ENCODE data around the gene NOS2.

The NOS2 gene

DNA sequence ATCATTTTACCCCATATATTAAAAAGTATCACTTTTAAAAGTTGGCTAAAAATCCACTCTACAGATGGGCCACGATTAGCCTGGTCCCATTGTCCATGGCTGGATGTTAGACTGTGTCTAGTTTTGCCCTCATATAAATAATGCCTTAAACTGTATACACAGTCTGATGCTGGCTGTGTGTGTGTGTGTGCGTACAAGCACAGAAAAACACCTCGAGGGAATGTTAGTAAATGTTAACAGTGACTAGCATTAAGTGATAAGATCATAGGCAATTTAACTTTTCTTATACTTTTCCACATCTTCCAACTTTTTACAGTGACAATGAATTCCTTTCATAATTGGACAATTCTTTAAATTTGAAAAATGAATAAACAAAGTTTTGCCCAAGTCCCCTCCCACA is 8.2 kb downstream of the NOS2 start:
- Histone ChIP-seq H3K4me2 (ENCODE audit: low read length) (no peak overlapping the region), H3K4me3 (ENCODE audit: low read depth, low read length, poor library complexity, severe bottlenecking) (no peak overlapping the region), H3K79me2 (ENCODE audit: insufficient read depth, low read length) (no peaks in the 10 kb centered on the region), H3K36me3 (ENCODE audit: insufficient read depth, low read length) (no peaks in the 10 kb centered on the region), H4K20me1 (ENCODE audit: insufficient read depth, low read length) (no peaks in the 10 kb centered on the region), H3K27me3 (ENCODE audit: insufficient read depth, low read length) (no peaks in the 10 kb centered on the region), H3K27ac (ENCODE audit: low read depth, low read length, poor library complexity, severe bottlenecking) (no peak overlapping the region), H3F3A (ENCODE audit: insufficient read depth, low read length) (no peaks in the 10 kb centered on the region), H2AFZ (ENCODE audit: low read length) (no peak overlapping the region), H3K9ac (ENCODE audit: low read length) (no peak overlapping the region), H3K4me1 (ENCODE audit: insufficient read depth, low read length, severe bottlenecking) (no peaks in the 10 kb centered on the region), H3K9me3 (ENCODE audit: low read length) (no peaks in the 10 kb centered on the region), H3K9me2 (ENCODE audit: low read depth, low read length) (no peaks in the 10 kb centered on the region)
- TF ChIP-seq, protein P1, sequence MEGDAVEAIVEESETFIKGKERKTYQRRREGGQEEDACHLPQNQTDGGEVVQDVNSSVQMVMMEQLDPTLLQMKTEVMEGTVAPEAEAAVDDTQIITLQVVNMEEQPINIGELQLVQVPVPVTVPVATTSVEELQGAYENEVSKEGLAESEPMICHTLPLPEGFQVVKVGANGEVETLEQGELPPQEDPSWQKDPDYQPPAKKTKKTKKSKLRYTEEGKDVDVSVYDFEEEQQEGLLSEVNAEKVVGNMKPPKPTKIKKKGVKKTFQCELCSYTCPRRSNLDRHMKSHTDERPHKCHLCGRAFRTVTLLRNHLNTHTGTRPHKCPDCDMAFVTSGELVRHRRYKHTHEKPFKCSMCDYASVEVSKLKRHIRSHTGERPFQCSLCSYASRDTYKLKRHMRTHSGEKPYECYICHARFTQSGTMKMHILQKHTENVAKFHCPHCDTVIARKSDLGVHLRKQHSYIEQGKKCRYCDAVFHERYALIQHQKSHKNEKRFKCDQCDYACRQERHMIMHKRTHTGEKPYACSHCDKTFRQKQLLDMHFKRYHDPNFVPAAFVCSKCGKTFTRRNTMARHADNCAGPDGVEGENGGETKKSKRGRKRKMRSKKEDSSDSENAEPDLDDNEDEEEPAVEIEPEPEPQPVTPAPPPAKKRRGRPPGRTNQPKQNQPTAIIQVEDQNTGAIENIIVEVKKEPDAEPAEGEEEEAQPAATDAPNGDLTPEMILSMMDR (IDR thresholded peaks at IDR 0.05; ENCODE audit: low read length) = no peak
- TF ChIP-seq EZH2 (IDR thresholded peaks at IDR 0.05; ENCODE audit: borderline replicate concordance, low read length) = no peak

DNA sequence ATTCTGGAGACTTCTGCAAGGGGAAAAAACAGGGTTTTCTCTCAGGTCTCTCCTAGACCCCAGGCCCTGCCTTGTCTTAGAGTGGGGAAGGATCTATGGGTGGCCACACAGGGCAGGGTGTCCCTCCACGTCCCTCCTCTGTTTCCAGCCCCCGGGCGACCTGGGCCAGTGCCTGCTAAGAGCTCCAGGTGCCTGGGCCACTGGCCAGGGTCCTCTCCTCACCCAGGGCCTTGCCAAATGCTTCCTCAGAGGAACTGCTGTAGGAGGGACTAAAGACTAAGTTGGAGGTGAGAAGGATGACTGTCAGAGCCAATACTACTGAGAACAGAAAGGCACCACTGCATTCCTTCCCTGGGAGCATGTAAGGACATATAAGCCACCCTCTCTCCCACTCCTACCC is 11.4 kb downstream of the NOS2 start:
- TF ChIP-seq EZH2 (IDR thresholded peaks at IDR 0.05; ENCODE audit: borderline replicate concordance, low read length) = no peak
- TF ChIP-seq, protein P1 (IDR thresholded peaks at IDR 0.05; ENCODE audit: low read length) = no peak

DNA sequence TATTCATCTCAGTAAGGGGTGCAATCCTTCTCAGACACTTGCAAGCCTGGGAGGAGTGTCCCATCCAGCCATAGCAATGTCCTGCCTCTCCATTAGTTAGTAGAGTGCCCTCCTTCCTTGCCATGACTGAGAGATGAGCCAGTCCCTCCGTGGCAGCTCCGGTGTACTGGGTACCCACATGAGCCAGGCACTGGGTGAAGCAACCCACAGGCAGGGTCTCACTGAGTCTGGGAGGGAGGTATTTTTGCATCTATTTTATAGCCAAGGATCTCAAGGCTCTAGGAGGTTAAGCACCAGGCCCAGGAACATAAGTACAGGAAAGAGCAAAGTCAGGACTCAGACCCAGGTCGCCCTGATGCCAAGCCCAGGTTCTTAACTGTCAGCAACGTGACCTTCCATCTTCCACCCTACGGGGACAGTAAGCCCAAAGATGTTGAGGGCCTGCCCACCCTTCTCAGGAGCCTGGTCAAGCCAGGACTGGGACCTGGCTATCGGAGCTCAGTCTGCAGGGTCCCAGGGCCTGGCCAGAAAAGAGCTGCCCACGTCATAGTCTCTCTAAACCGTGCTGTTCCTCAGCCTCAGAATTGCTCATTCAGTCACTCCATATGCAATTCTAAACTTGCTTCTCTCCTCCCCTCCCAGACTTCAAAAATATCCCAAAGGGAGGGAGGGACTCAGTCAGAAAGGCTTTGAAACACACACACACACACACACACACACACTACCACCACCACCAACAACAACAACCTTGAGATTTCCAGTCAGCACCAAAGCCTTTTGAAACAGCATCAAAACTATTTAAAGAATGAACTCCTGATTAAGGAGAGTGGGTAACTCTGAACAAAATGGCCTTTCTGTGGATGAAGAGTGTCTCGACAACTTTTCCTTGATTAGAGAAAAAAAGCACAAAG is 16.6 kb downstream of the NOS2 start:
- H3K36me3 ChIP-seq (ENCODE audit: insufficient read depth, low read length) = no peaks in the 10 kb centered on the region
- no peaks in the 10 kb centered on the region for H3K27me3 ChIP-seq (ENCODE audit: insufficient read depth, low read length)
- no peaks in the 10 kb centered on the region for H3K4me1 ChIP-seq (ENCODE audit: insufficient read depth, low read length, severe bottlenecking)
- H3K27ac ChIP-seq (ENCODE audit: low read depth, low read length, poor library complexity, severe bottlenecking) = no peak overlapping the region
- H3F3A ChIP-seq (ENCODE audit: insufficient read depth, low read length) = no peaks in the 10 kb centered on the region
- H3K79me2 ChIP-seq (ENCODE audit: insufficient read depth, low read length) = no peaks in the 10 kb centered on the region
- no peaks in the 10 kb centered on the region for H3K9me2 ChIP-seq (ENCODE audit: low read depth, low read length)
- no peak overlapping the region for H2AFZ ChIP-seq (ENCODE audit: low read length)
- no peak overlapping the region for H3K9ac ChIP-seq (ENCODE audit: low read length)
- no peaks in the 10 kb centered on the region for H4K20me1 ChIP-seq (ENCODE audit: insufficient read depth, low read length)
- no peaks in the 10 kb centered on the region for H3K9me3 ChIP-seq (ENCODE audit: low read length)
- TF ChIP-seq, protein P1 (IDR thresholded peaks at IDR 0.05; ENCODE audit: low read length) = no peak
- TF ChIP-seq EZH2 (IDR thresholded peaks at IDR 0.05; ENCODE audit: borderline replicate concordance, low read length) = no peak
- H3K4me2 ChIP-seq (ENCODE audit: low read length) = no peak overlapping the region
- H3K4me3 ChIP-seq (ENCODE audit: low read depth, low read length, poor library complexity, severe bottlenecking) = no peak overlapping the region

More for the DNA sequence above, 11.4 kb downstream of the NOS2 start:
- H3K9me3 ChIP-seq (ENCODE audit: low read length) = no peaks in the 10 kb centered on the region
- H2AFZ ChIP-seq (ENCODE audit: low read length) = no peak overlapping the region
- H3F3A ChIP-seq (ENCODE audit: insufficient read depth, low read length) = no peaks in the 10 kb centered on the region
- H3K36me3 ChIP-seq (ENCODE audit: insufficient read depth, low read length) = no peaks in the 10 kb centered on the region
- H3K4me1 ChIP-seq (ENCODE audit: insufficient read depth, low read length, severe bottlenecking) = no peaks in the 10 kb centered on the region
- H3K27me3 ChIP-seq (ENCODE audit: insufficient read depth, low read length) = no peaks in the 10 kb centered on the region
- no peaks in the 10 kb centered on the region for H4K20me1 ChIP-seq (ENCODE audit: insufficient read depth, low read length)
- H3K4me2 ChIP-seq (ENCODE audit: low read length) = no peak overlapping the region
- no peak overlapping the region for H3K27ac ChIP-seq (ENCODE audit: low read depth, low read length, poor library complexity, severe bottlenecking)
- H3K9me2 ChIP-seq (ENCODE audit: low read depth, low read length) = no peaks in the 10 kb centered on the region
- no peak overlapping the region for H3K4me3 ChIP-seq (ENCODE audit: low read depth, low read length, poor library complexity, severe bottlenecking)
- no peaks in the 10 kb centered on the region for H3K79me2 ChIP-seq (ENCODE audit: insufficient read depth, low read length)
- no peak overlapping the region for H3K9ac ChIP-seq (ENCODE audit: low read length)
